DOHH2 (cell line): Measurements from ENCODE around the gene ADCY10.
"Not testable (repeated sequence)": the region's sequence is repeated elsewhere in the genome, so short reads cannot be mapped to it uniquely, and the experiment has no call there.

ENCODE experiments used
- H3F3A ChIP-seq: fragments of 200-600 bp; sonication (generic), shearing (Covaris generic); 2 replicates; pipeline ENCODE4 v1.6.0; 2016; ENCODE audit warnings: antibody characterized with exemption, mild to moderate bottlenecking; ENCODE audit not compliant: control insufficient read depth, insufficient read depth
- H3K27ac ChIP-seq: fragments of 200-600 bp; sonication (generic); 2 replicates; pipeline ENCODE4 v1.5.1; 2014; ENCODE audit warnings: low read depth, mild to moderate bottlenecking, low read length, moderate library complexity
- H3K27me3 ChIP-seq: fragments of 200-600 bp; sonication (generic); 2 replicates; pipeline ENCODE4 v1.6.1; 2014; ENCODE audit warnings: mild to moderate bottlenecking, low read length, mixed read lengths; ENCODE audit not compliant: control insufficient read depth
- H3K36me3 ChIP-seq: fragments of 200-600 bp; sonication (generic); 2 replicates; pipeline ENCODE4 v1.6.1; 2014; ENCODE audit warnings: mild to moderate bottlenecking, low read length, moderate library complexity, mixed read lengths; ENCODE audit not compliant: control insufficient read depth
- H3K4me1 ChIP-seq: fragments of 200-600 bp; sonication (generic); 2 replicates; pipeline ENCODE4 v1.6.1; 2014; ENCODE audit warnings: mild to moderate bottlenecking, low read length, mixed read lengths; ENCODE audit not compliant: control insufficient read depth
- H3K4me2 ChIP-seq: fragments of 200-600 bp; sonication (generic); 2 replicates; pipeline ENCODE4 v1.6.0; 2014; ENCODE audit warnings: mild to moderate bottlenecking, low read length, moderate library complexity
- H3K4me3 ChIP-seq: fragments of 200-600 bp; sonication (generic); 2 replicates; pipeline ENCODE4 v1.5.1; 2014; ENCODE audit warnings: mild to moderate bottlenecking, low read length, mixed read lengths
- H3K79me2 ChIP-seq: fragments of 200-600 bp; sonication (generic); 2 replicates; pipeline ENCODE4 v1.6.1; 2014; ENCODE audit warnings: mild to moderate bottlenecking, low read length, mixed read lengths; ENCODE audit not compliant: control insufficient read depth
- H3K9me2 ChIP-seq: fragments of 200-600 bp; sonication (generic); replicated peaks from 2 replicates; pipeline ENCODE4 v1.6.1; 2014; ENCODE audit warnings: mild to moderate bottlenecking, low read length, mixed read lengths; ENCODE audit not compliant: control insufficient read depth
- H3K9me3 ChIP-seq: fragments of 200-600 bp; sonication (generic); 2 replicates; pipeline ENCODE4 v1.6.1; 2014; ENCODE audit warnings: antibody characterized with exemption, low read length, mixed read lengths; ENCODE audit not compliant: control insufficient read depth, insufficient read depth
- H4K20me1 ChIP-seq: fragments of 200-600 bp; sonication (generic); 2 replicates; pipeline ENCODE4 v1.6.0; 2014; ENCODE audit warnings: low read depth, mild to moderate bottlenecking, antibody characterized with exemption, low read length, moderate library complexity; ENCODE audit not compliant: control insufficient read depth, insufficient read depth
- EZH2phosphoT487 ChIP-seq: fragments of 200-600 bp; sonication (generic); IDR thresholded peaks from 2 replicates; pipeline ENCODE4 v1.6.1; 2017; ENCODE audit warnings: borderline replicate concordance, mild to moderate bottlenecking, antibody characterized with exemption, low read length, moderate library complexity, mixed read lengths
- TF ChIP-seq, protein P1 (sequence below): fragments of 200-600 bp; sonication (generic); IDR thresholded peaks from one replicate; pipeline ENCODE4 v1.5.1; 2014; ENCODE audit warnings: antibody characterized with exemption, mild to moderate bottlenecking, low read depth, low read length; ENCODE audit not compliant: poor library complexity, severe bottlenecking

The ADCY10 gene

DNA sequence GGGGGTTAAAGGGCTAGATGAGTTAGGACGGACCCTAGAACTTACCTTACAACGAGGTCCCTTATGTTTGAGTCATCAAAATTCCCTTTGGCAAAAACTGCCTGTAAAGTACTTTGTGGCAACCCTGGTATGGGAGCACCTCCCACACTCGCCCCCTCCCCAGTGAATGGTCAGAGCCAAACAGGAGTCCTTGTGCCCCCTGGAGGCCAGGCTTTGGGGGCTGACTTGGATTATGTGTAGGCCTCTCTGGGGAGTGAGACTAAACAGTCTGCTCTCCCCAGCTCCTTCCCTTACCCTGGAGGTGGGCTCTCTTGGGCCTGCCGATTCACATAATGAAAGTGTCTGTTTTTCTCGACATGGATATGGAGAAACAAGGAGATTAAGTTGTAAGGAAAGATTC, 81.2 kb downstream of the ADCY10 start:
- H3K9me3 ChIP-seq: no peaks in the 10 kb centered on the region
- no peak overlapping the region for H3K27ac ChIP-seq
- H4K20me1 ChIP-seq: no peaks in the 10 kb centered on the region
- no peak overlapping the region for H3K4me2 ChIP-seq
- no peaks in the 10 kb centered on the region for H3K79me2 ChIP-seq
- no peaks in the 10 kb centered on the region for H3K27me3 ChIP-seq
- H3K36me3 ChIP-seq: no peaks in the 10 kb centered on the region
- H3F3A ChIP-seq: no peaks in the 10 kb centered on the region
- no peaks in the 10 kb centered on the region for H3K4me1 ChIP-seq
- no peaks in the 10 kb centered on the region for H3K9me2 ChIP-seq
- TF ChIP-seq EZH2phosphoT487: no peak
- TF ChIP-seq, protein P1, sequence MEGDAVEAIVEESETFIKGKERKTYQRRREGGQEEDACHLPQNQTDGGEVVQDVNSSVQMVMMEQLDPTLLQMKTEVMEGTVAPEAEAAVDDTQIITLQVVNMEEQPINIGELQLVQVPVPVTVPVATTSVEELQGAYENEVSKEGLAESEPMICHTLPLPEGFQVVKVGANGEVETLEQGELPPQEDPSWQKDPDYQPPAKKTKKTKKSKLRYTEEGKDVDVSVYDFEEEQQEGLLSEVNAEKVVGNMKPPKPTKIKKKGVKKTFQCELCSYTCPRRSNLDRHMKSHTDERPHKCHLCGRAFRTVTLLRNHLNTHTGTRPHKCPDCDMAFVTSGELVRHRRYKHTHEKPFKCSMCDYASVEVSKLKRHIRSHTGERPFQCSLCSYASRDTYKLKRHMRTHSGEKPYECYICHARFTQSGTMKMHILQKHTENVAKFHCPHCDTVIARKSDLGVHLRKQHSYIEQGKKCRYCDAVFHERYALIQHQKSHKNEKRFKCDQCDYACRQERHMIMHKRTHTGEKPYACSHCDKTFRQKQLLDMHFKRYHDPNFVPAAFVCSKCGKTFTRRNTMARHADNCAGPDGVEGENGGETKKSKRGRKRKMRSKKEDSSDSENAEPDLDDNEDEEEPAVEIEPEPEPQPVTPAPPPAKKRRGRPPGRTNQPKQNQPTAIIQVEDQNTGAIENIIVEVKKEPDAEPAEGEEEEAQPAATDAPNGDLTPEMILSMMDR: no peak
- H3K4me3 ChIP-seq: no peak overlapping the region

DNA sequence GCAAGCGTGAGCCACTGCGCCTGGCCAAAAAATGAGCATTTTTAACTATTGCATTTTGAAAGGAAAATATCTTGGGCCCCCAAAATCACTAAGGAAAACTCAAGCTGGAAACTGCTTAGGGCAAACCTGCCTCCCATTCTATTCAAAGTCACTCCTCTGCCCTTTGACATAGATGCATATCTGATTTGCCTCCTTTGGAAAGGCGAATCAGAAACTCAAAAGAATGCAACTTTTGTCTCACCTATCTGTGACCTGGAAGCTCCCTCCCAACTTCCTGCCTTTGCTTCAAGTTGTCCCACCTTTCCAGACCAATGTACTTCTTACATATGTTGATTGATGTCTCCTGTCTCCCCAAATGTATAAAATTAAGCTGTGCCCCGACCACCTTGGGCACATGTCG, 83.3 kb downstream of the ADCY10 start:
- H3K4me1 ChIP-seq, H3K36me3 ChIP-seq, H3K79me2 ChIP-seq, H3K9me2 ChIP-seq, H3F3A ChIP-seq, H3K4me3 ChIP-seq, H3K4me2 ChIP-seq, H4K20me1 ChIP-seq, H3K27ac ChIP-seq, H3K9me3 ChIP-seq, H3K27me3 ChIP-seq: not testable (repeated sequence)

DNA sequence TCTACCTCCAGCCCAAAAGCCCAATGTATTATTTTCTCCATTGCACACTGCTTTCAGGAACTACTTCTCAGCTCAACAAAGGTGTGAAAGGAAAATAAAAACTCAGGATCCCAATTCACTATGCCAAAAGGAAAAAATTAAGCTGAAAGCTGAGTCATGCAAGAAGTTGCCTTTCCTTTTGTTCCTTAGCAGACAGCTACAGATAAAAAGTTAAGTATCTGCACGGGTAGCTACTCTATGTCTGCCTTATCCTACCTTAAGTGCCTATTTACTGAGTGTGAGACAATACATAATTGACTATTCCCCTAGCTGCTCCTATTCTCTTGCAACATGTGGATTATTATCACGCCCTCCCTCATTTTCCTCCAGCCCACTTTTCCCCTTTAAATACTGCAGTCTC, 84.1 kb downstream of the ADCY10 start:
- no peaks in the 10 kb centered on the region for H3K36me3 ChIP-seq
- H3K9me3 ChIP-seq: no peaks in the 10 kb centered on the region
- no peaks in the 10 kb centered on the region for H3K4me1 ChIP-seq
- H3K27me3 ChIP-seq: no peaks in the 10 kb centered on the region
- H3K9me2 ChIP-seq: no peaks in the 10 kb centered on the region
- TF ChIP-seq, protein P1: no peak
- TF ChIP-seq EZH2phosphoT487: no peak
- H3K79me2 ChIP-seq: no peaks in the 10 kb centered on the region
- no peak overlapping the region for H3K27ac ChIP-seq
- H3F3A ChIP-seq: no peaks in the 10 kb centered on the region
- H3K4me3 ChIP-seq: no peak overlapping the region
- no peak overlapping the region for H3K4me2 ChIP-seq
- H4K20me1 ChIP-seq: no peaks in the 10 kb centered on the region

DNA sequence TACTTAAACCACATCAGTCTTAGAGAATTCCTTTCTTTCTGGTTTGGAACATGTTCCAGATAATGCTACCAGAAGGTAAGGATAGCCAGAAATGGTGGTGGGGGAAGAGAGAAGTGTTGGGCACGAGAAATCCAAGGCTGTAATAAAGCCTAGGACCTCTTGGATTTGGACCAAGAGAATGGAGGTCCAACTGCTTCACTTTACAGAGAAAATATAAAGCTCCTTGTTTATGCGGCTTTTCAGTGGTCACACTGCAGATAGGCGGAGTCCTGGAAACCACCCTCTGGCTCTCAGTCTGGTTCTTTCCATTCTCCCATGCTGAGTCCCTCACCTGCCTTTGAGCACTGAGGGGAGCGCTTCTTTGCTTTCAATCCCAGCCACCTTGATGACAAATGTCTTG, 87.8 kb downstream of the ADCY10 start:
- no peak overlapping the region for H3K4me3 ChIP-seq

More for the DNA sequence above, 87.8 kb downstream of the ADCY10 start:
- no peak overlapping the region for H3K4me2 ChIP-seq
- H3K9me3 ChIP-seq: no peaks in the 10 kb centered on the region
- H3K27me3 ChIP-seq: 0 out of 2 replicates have a peak, but pooled peaks cover 3% of the 10 kb centered on the region
- H3K36me3 ChIP-seq: no peaks in the 10 kb centered on the region
- no peaks in the 10 kb centered on the region for H3K4me1 ChIP-seq
- no peak overlapping the region for H3K27ac ChIP-seq
- no peaks in the 10 kb centered on the region for H3K79me2 ChIP-seq
- no peaks in the 10 kb centered on the region for H3K9me2 ChIP-seq
- no peaks in the 10 kb centered on the region for H4K20me1 ChIP-seq
- no peak for TF ChIP-seq EZH2phosphoT487
- TF ChIP-seq, protein P1: no peak
- no peaks in the 10 kb centered on the region for H3F3A ChIP-seq
